GM12878 (cell line): ENCODE results near the gene LYL1. TPM values are rescaled to one million over a fixed set of nuclear protein-coding genes. Genes with fewer than 3 reads are reported as not detected.

ENCODE experiments used
- ATAC-seq: fragments of 200-7000 bp; cut with Tn5 transposase; 3 replicates; pipeline ENCODE4 v1.9.1; 2020; ENCODE audit warnings: mild to moderate bottlenecking, moderate library complexity
- BruUV-seq: library from RNA; stranded (reverse); fragments of 400-500 nt; replicated peaks from 2 replicates; lab custom pipeline; 2021; lab: Mats Ljungman, UMichigan
- CTCF ChIA-PET: fragments of 300-600 bp; sonication (Branson Sonifier 250); formaldehyde crosslinking; extraction: SDS; loops from one replicate; lab custom pipeline; 2021; ENCODE audit warnings: inconsistent platforms; lab: Yijun Ruan, JAX
- POLR2A ChIA-PET: fragments of 350-600 bp; formaldehyde crosslinking; extraction: SDS; loops from one replicate; lab custom pipeline; 2021; ENCODE audit warnings: inconsistent platforms; lab: Charles Lee
- RAD21 ChIA-PET: fragments of 300-600 bp; sonication (Branson Sonifier 250); formaldehyde crosslinking; loops from one replicate; lab custom pipeline; 2023; ENCODE audit warnings: antibody characterized with exemption; ENCODE audit not compliant: unreplicated experiment; lab: Charles Lee
- SMC1A ChIA-PET: fragments of 300-600 bp; sonication (Branson Sonifier 250); formaldehyde crosslinking; loops from one replicate; lab custom pipeline; 2023; ENCODE audit not compliant: unreplicated experiment, uncharacterized antibody; lab: Charles Lee
- DNase-seq: peaks from one replicate; pipeline ENCODE4 v3.0.0-alpha.2; 2011; ENCODE audit warnings: low read depth, low spot score
- FAIRE-seq: peaks from 3 replicates; lab custom pipeline; 2011; peaks lifted over from hg19 to GRCh38; lab: Jason Lieb, UNC
- H2AFZ ChIP-seq: 2 replicates; pipeline ENCODE4 v1.6.0; 2011; ENCODE audit warnings: low read depth, low read length, control low read depth; ENCODE audit not compliant: control insufficient read depth
- H3K27ac ChIP-seq: 2 replicates; pipeline ENCODE4 v1.5.1; 2011; ENCODE audit warnings: control low read depth; ENCODE audit not compliant: control insufficient read depth, insufficient read depth
- H3K27me3 ChIP-seq, 2 experiments: replicated peaks in 1 of 2; 2 replicates each; pipeline versions ENCODE4 v1.6.0 to v1.6.1; 2011; ENCODE audit warnings: low read length in 1 of 2; ENCODE audit not compliant: control insufficient read depth in 2 of 2, insufficient read depth in 2 of 2
- H3K36me3 ChIP-seq, 2 experiments: 2 replicates each; pipeline ENCODE4 v1.5.1; 2011; ENCODE audit warnings: low read length in 1 of 2; ENCODE audit not compliant: control insufficient read depth in 2 of 2, insufficient read depth in 2 of 2
- H3K4me1 ChIP-seq: 2 replicates; pipeline ENCODE4 v1.6.1; 2011; ENCODE audit warnings: mild to moderate bottlenecking, low read length, moderate library complexity, mixed read lengths; ENCODE audit not compliant: control insufficient read depth, insufficient read depth
- H3K4me2 ChIP-seq: 2 replicates; pipeline ENCODE4 v1.6.0; 2011; ENCODE audit warnings: control low read depth; ENCODE audit not compliant: control insufficient read depth, insufficient read depth
- H3K4me3 ChIP-seq: fragments of 200-600 bp; sonication (generic); 2 replicates; pipeline ENCODE4 v1.5.1; 2016
- H3K79me2 ChIP-seq: 2 replicates; pipeline ENCODE4 v1.6.0; 2011; ENCODE audit warnings: low read length; ENCODE audit not compliant: control insufficient read depth, insufficient read depth
- H3K9ac ChIP-seq: 2 replicates; pipeline ENCODE4 v1.8.0; 2011; ENCODE audit warnings: low read length, control low read depth, mixed read lengths; ENCODE audit not compliant: control insufficient read depth, insufficient read depth
- H3K9me3 ChIP-seq: replicated peaks from 3 replicates; pipeline ENCODE4 v1.5.1; 2011; ENCODE audit warnings: mild to moderate bottlenecking, low read length; ENCODE audit not compliant: control insufficient read depth, insufficient read depth
- H4K20me1 ChIP-seq: 2 replicates; pipeline ENCODE4 v1.6.0; 2011; ENCODE audit not compliant: control insufficient read depth, insufficient read depth
- BMI1 ChIP-seq: fragments of 450-650 bp; IDR thresholded peaks from 2 replicates; pipeline ENCODE4 v1.6.1; 2016; ENCODE audit warnings: mild to moderate bottlenecking, moderate library complexity, borderline replicate concordance
- EZH2 ChIP-seq: IDR thresholded peaks from 2 replicates; pipeline ENCODE4 v1.6.1; 2012; ENCODE audit warnings: low read depth, mild to moderate bottlenecking, control low read depth, inconsistent platforms, low read length, borderline replicate concordance; ENCODE audit not compliant: control insufficient read depth
- IRF5 ChIP-seq: fragments of 450-650 bp; IDR thresholded peaks from 2 replicates; pipeline ENCODE4 v1.6.1; 2017; ENCODE audit warnings: borderline replicate concordance
- MAX ChIP-seq: IDR thresholded peaks from 2 replicates; pipeline ENCODE4 v1.6.1; 2012; ENCODE audit warnings: low read depth, low read length, improper control_type of control experiment
- MTA3 ChIP-seq: IDR thresholded peaks from 2 replicates; pipeline ENCODE4 v1.6.1; 2012; ENCODE audit warnings: low read length, inconsistent platforms, borderline replicate concordance
- NBN ChIP-seq: fragments of 450-650 bp; IDR thresholded peaks from 2 replicates; pipeline ENCODE4 v1.6.1; 2016
- SMARCA5 ChIP-seq: fragments of 450-650 bp; IDR thresholded peaks from 2 replicates; pipeline ENCODE4 v1.6.1; 2017; ENCODE audit warnings: mild to moderate bottlenecking
- TCF3 ChIP-seq: IDR thresholded peaks from 2 replicates; pipeline ENCODE4 v1.6.1; 2012; ENCODE audit warnings: low read depth, mild to moderate bottlenecking, low read length, borderline replicate concordance; ENCODE audit not compliant: insufficient read depth
- USF1 ChIP-seq: IDR thresholded peaks from 2 replicates; pipeline ENCODE4 v1.6.1; 2011; ENCODE audit warnings: borderline replicate concordance, low read depth, mild to moderate bottlenecking, moderate library complexity, mixed read lengths, low read length; ENCODE audit not compliant: insufficient read depth; ENCODE audit errors: extremely low read length
- USF2 ChIP-seq: IDR thresholded peaks from 2 replicates; pipeline ENCODE4 v1.6.1; 2011; ENCODE audit warnings: low read depth, low read length, improper control_type of control experiment, borderline replicate concordance
- WRNIP1 ChIP-seq: IDR thresholded peaks from 2 replicates; pipeline ENCODE4 v1.6.1; 2011; ENCODE audit warnings: low read depth, low read length, improper control_type of control experiment, borderline replicate concordance
- ZBTB4 ChIP-seq: fragments of 450-650 bp; formaldehyde crosslinking; IDR thresholded peaks from 2 replicates; pipeline ENCODE4 v1.4.0; 2022; ENCODE audit warnings: mild to moderate bottlenecking, moderate library complexity
- WGBS: methylation state at CpG from one replicate; pipeline ENCODE4 v1.1.6; 2016; ENCODE audit warnings: low lambda C conversion rate; ENCODE audit not compliant: insufficient replicate concordance, insufficient coverage; ENCODE audit errors: missing lambda C conversion rate; 5-methylcytosine and 5-hydroxymethylcytosine counted together
- in situ Hi-C: fragments of 300-500 bp; cut with MboI; formaldehyde crosslinking; loops from 9 replicates; pipeline ENCODE4 v1.14.3; 2018; ENCODE audit warnings: mixed read lengths
- intact Hi-C: fragments of 100-400 bp; cut with micrococcal nuclease; formaldehyde crosslinking; loops from one replicate; pipeline ENCODE4 v1.14.2; 2022; ENCODE audit not compliant: unreplicated experiment
- polyA plus RNA-seq, 11 experiments: library from polyadenylated mRNA; depleted of rRNA in 4 of 11; unstranded in 6 of 11; stranded (reverse) in 5 of 11; fragments of >200 nt; fragmentation: Nextera tagmentation in 4 of 11; fragmentation: Illumina TruSeq in 1 of 11; extraction: Ambion mirVana in 4 of 11; extraction: Trizol in 1 of 11; gene quantifications; 1 replicate in 1 of 11; 2 replicates in 10 of 11; pipeline versions ENCODE4 v1.2.1 to v1.2.3, GENCODE V29; 2011 to 2016; ENCODE audit warnings: inconsistent platforms in 2 of 11, missing spikeins in 2 of 11, low read depth in 1 of 11
- total RNA-seq, 4 experiments: library from RNA; depleted of rRNA in 3 of 4; stranded (reverse); fragments of >200 nt in 3 of 4; fragmentation: Illumina TruSeq in 1 of 4; extraction: Trizol in 1 of 4; gene quantifications; 2 replicates each; pipeline versions ENCODE4 v1.2.1 to v1.2.3, GENCODE V29; 2013 to 2021

Gene LYL1
- total and polyA plus RNA-seq, 10 of the 15 experiments (the other 5 are each of a cell fraction or from before 2014, with no cell fraction given) = 0.10 to 34.8 (median 4.4) TPM

GRCh38 chr19:13060964-13061927 lies 41.4 kb downstream of the LYL1 start:
- Histone ChIP-seq H3K27me3 (peaks cover 9 to 11% of the 10 kb centered on the region in 2 experiments), H3K9ac (no peak overlapping the region), H3K4me3 (peak overlapping the region; percentile 34; the same call in 1 of the 2 replicates), H3K36me3 (no peaks in the 10 kb centered on the region), H3K79me2 (no peaks in the 10 kb centered on the region), H3K4me1 (no peaks in the 10 kb centered on the region), H2AFZ (no peak overlapping the region; the same call in 1 of the 2 replicates), H3K27ac (no peak overlapping the region), H3K9me3 (no peaks in the 10 kb centered on the region), H4K20me1 (no peaks in the 10 kb centered on the region), H3K4me2 (peak overlapping the region; percentile 49)
- ChIA-PET RAD21 (interaction anchor here (1.2 to 4.6 kb wide), 12 partner anchors 9 to 170 kb away, joined by 3 to 49 read pairs (median 8); partner anchors contain the start of gene GCDH), SMC1A (interaction anchor here (0.7 to 3.5 kb wide), 10 partner anchors 10 to 96 kb away, joined by 3 to 45 read pairs (median 8); partner anchors contain the start of gene NACC1), POLR2A (interaction anchor here (1.2 to 1.7 kb wide), 2 partner anchors 27 to 33 kb away, joined by 3 to 4 read pairs; no protein-coding TSS in a partner anchor), CTCF (interaction anchor here (0.7 to 10.9 kb wide), 34 partner anchors 9 to 314 kb away, joined by 3 to 247 read pairs (median 5); partner anchors contain the start of genes DAND5 and GCDH)
- 2% methylated on average over 38 of the region's 40 CpGs for whole genome bisulfite sequencing
- peak; percentile 99 for ATAC-seq
- intact Hi-C loops = loop anchor here (2.0 kb wide), 1 partner anchor 82 kb away; no protein-coding TSS in a partner anchor
- DNase-seq = peak; percentile 11
- BruUV-seq = no TSS peak
- FAIRE-seq = peak; percentile 95
- in situ Hi-C loops = no loop called here
- TF ChIP-seq MAX (no peak), WRNIP1 (no peak), SMARCA5 (peak; percentile 33; the same call in 1 of the 2 replicates), TCF3 (no peak), NBN (no peak), IRF5 (no peak), MTA3 (no peak), EZH2 (no peak), ZBTB4 (CRISPR knock-in tag) (no peak), USF2 (no peak), USF1 (peak; percentile 14), BMI1 (no peak)
